Measurements from ENCODE around the gene DDIT4.
A peak's percentile ranks its signal among the peaks of the same experiment; 100 is the strongest.
"Not testable (repeated sequence)": the region's sequence is repeated elsewhere in the genome, so short reads cannot be mapped to it uniquely, and the experiment has no call there.

The DDIT4 gene

DNA sequence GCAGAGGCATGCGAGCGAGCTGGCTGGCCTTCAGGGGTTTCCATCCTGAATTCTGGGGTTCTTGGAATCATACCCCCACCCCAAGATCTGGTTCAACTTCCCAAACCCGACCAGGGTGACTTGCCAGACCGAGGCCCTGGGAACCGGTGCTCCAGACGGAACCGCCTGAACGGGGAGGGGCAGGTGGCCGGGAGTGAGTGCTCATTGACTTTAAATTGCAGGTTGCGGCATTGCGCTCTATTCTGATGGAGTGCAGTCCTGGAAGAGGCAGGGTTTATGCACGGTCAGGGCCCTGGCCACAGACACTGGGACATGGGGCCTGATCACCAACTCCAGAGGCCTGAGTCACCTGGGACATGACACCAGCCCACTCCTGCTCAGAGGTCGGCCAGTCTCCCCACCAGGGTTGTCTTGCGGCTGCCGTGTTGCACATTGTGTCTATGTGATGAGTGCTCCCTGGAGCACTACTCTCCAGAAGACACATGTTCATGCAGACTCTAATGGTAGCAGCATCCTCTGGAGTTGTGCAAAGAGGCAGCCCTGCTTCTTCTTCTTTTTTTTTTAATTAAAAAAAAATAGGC is 5.8 kb upstream of the DDIT4 start:
- DNase-seq: no peak

DNA sequence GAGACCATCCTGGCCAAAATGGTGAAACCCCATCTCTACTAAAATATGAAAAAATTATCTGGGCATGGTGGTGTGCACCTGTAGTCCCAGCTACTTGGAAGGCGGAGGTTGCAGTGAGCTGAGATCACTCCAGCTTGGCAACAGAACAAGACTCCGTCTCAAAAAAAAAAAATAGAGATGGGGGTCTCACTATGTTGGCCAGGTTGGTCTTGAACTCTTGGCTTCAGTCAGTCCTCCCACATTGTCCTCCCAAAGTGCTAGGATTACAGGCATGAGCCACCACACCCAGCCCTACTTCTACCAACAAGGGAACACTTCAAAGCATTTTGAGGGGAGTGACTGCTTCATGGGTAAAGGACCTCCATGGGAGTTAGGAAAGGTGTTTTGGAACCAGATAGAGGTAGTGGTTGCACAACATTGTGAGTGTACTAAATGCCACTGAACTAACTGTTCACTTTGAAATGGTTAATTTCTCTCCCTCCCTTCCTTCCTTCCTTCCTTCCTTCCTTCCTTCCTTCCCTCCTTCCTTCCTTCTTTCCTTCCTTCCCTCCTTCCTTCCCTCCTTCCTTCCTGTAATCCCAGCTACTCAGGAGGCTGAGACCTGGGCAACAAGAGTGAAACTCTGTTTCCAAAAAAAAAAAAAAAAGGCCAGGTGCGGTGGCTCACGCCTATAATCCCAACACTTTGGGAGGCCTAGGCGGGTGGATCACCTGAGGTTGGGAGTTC is 5.1 kb upstream of the DDIT4 start:
- not testable (repeated sequence) for DNase-seq

DNA sequence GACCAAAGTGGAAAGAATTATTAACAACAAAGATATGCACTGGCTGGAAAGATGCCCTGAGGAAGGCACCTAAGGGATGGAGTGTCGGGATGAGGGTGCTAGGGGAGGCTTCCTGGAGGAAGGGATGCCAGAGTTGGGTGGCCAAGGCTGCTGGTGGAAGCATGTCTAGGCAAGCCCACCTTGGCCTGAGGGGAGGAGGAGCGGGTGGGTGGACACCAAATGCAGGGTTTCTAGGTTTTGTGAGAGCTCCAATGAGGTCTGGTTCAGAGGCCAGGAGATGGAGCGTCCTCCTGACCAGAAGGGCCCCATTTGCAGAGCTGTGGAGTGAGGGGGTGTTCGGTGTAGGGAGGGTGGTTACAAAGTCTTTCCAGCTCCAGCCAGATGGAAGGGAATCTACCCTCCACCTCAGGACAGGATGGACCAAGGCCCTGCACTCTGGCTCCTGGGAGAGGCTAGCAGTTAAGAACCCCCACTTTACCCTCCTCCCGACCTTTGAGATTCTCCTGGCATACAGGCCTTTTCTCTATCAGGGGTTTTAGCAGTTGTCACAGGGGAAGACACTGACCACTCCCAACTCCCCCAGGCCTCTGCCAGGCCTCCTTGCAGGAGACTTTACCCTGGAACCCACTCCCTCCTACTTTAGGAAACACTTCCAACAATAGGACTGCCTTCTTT is 3.0 kb upstream of the DDIT4 start:
- no peak for DNase-seq

DNA sequence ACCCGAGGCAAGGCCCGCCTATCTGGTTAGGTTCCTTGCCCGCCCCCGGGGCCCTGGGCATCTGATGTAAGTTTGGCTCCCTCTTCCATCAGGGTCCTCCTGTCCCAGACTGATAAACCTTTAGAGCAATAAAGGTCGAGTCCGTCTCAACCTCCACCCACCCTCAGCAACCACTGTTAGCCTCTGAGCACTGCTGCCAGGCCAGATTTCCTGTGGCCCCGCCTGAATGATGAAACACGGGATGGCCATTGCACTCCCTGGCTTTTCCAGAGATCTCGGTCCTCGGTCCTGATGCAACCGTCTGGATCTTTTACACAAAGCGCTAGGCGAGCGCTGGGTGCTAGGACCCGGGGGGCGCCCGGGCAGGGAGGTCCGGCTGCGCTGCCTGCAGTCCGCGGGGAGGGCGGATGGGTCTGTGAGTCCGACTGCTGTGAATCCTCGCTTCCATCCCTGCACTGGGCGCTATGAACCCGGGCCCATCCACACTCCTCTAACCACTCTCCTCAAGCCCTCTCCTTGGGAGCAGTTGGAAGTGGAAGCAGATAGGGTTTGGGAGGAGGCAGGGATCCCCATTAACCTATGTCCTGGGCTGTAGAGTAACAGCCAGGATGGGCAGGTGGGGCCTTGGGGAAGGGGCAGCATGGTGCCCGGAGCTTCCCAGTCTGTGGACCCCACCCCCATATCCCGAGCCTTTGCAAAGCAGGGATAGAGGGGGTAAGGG is 875 bp upstream of the DDIT4 start:
- DNase-seq: peak; percentile 96

DNA sequence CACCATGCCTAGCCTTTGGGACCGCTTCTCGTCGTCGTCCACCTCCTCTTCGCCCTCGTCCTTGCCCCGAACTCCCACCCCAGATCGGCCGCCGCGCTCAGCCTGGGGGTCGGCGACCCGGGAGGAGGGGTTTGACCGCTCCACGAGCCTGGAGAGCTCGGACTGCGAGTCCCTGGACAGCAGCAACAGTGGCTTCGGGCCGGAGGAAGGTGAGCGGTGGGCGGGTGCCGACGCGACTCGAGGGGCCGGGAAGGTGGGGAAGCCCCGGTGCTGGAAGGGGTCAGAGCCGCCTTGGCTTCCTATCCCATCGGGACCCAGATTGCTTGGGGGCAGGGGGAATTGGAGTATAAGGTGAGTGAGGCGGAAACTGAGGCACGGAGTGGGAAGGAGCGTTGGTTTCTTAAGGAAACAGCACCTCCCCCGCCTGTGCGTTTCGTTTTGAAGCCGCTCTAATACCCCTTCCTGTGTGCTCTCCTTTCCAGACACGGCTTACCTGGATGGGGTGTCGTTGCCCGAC is 547 bp downstream of the DDIT4 start:
- no peak for DNase-seq

DNA sequence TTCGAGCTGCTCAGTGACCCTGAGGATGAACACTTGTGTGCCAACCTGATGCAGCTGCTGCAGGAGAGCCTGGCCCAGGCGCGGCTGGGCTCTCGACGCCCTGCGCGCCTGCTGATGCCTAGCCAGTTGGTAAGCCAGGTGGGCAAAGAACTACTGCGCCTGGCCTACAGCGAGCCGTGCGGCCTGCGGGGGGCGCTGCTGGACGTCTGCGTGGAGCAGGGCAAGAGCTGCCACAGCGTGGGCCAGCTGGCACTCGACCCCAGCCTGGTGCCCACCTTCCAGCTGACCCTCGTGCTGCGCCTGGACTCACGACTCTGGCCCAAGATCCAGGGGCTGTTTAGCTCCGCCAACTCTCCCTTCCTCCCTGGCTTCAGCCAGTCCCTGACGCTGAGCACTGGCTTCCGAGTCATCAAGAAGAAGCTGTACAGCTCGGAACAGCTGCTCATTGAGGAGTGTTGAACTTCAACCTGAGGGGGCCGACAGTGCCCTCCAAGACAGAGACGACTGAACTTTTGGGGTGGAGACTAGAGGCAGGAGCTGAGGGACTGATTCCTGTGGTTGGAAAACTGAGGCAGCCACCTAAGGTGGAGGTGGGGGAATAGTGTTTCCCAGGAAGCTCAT is 1.1 kb downstream of the DDIT4 start:
- DNase-seq: peak; percentile 64

DNA sequence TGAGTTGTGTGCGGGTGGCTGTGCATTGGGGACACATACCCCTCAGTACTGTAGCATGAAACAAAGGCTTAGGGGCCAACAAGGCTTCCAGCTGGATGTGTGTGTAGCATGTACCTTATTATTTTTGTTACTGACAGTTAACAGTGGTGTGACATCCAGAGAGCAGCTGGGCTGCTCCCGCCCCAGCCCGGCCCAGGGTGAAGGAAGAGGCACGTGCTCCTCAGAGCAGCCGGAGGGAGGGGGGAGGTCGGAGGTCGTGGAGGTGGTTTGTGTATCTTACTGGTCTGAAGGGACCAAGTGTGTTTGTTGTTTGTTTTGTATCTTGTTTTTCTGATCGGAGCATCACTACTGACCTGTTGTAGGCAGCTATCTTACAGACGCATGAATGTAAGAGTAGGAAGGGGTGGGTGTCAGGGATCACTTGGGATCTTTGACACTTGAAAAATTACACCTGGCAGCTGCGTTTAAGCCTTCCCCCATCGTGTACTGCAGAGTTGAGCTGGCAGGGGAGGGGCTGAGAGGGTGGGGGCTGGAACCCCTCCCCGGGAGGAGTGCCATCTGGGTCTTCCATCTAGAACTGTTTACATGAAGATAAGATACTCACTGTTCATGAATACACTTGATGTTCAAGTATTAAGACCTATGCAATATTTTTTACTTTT is 1.8 kb downstream of the DDIT4 start:
- no peak for DNase-seq

DNA sequence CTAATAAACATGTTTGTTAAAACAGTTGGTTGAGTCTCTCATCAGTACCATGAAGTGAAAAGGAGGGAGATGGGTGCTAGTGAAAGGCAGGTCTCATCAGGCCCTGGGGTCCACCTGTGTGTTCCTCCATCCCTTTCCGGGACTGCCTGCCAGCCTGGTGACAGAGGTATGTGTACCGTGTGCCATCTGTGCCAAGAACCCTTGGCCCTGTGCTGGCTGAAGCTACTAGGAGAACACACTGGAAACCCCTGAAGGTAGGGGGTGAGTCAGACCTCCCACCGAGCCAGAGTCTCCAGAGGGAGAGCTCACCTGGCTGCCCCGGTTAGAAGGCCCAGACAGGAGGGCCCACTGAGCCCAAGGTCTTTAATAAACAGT is 2.3 kb downstream of the DDIT4 start:
- DNase-seq: peak; percentile 52

DNA sequence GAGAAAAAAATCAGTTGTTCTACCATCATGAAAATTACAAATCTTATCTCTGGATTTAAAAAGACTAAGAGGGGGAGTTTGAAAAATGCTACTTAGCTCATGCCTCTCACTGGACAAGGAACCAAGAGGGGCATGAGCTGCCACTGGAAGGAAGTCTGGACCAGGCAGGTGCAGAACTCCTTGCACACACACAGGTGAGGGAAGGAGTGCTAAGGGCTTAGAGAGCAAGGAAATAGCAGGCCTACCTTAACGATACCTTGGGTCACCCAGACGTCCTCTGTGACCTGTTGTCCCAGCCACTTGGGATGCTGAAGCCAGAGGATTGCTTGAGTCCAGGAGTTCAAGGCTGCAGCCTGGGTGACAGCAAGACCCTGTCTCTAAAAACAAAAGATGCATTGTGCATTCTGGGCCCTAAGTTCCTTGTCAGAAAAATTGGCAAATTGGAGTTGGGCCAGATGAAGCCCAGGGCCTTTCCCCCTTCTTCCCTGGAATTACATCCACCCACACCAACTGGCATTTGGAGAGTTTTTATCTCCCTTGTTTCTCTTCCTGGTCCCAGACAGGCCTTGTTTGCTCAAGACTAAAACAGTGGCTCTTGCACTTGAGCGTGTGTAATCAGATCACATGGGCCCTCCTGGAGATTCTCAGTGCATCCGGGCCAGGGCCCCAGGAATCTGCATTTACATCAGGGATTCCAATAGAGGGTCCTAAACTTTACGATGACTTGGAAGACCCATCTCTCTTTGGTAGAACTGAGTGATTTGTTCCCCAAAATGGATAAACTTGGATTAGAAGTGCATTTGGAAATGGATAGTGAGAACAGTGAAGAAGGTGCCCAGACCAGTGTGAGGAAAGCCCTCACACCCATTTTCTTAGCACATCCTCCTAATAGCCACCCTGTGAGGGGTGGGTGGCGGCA is 3.0 kb downstream of the DDIT4 start:
- peak; percentile 69 for DNase-seq

DNA sequence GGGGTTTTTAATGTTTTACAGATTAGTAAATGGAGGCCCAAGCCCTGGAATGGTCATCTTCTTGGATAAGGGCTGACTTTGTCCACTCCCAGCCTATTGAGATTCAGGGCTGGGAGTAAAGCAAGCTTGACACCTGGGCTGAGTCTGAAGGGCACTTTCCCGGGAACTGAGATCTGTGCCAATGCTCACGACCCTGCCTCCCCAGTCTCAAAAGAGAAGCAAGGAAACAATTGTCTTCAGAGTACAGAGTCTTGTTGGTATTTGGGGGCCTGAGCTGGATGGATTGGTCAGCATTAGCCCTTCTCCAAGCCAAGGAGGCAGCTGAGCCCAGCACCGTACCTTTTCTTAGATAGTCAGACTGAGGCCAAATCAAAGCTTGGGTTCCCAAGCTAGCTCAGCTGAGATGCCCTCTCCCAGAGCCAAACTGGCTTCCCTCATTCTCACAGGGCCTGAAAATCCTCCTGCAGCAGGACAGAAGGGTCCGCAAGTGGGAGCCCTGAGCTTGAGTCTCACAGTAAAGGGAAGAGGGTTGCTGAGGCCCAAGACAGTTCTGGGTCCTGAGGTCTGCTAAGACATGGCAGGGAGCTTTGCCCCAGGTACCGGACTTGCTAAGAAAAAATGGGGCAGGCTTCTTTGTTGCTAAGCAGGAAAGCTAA is 3.7 kb downstream of the DDIT4 start:
- DNase-seq: no peak

DNA sequence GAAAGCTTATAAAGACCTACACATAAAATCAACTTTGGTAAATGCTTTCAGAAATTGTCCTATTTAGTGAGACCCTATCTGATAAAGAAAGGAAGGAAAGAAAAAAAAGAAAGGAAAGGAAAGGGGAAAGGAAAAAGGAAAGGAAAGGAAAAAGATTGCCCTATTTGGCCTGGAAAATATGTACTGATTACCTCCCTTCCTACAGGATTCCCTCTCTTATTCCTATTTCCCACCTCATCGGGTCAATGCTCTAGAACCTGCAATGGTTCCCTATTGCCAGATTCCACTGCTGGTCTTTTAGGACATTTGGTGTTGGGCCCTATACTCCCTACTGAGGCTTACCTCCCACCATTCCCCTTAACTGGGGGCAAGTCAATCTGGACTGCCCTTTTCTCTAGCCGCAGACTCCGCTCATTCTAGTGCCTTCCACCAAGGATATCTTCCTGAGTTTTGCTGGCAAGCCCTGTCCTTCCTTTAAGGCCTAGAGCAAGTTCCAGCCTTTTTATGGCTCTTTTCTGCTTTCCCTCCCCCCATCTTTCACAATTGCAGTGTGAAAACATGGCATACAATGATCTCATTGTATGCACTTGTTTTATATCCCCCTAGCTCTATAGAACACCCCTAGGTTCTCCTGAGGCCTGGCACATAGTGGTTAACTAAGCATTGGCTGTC is 4.4 kb downstream of the DDIT4 start:
- DNase-seq: no peak

DNA sequence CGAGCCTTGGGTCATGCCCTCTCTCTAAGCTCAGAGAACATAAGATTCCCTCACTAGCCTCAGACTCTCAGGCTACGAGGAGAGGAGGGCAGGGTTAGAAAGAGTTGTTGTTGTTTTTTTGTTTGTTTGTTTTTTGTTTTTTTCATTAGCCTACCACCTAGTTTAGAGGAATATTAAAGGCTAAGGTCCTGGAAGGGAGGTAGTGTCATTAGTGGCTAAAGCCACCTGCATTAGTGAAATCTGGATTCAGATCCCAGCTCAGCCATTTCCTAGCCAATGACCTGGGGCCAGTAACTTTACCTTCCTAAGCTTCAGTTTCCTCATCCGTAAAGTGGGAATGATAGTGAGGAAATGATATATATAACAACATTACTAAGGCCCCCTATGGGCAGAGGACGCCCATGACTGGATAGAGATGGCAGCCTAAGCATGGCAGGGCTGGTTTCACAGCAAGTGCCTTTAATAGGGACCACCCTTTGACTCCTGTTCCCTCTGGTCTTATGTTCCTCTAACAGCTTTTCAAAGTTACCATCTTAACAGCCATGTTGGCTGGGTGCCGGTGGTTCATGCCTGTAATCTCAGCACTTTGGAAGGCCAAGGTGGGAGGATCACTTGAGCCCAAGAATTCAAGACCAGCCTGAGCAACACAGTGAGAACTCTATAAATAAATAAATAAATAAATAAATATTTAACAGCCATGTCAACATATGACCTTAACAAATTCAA is 5.1 kb downstream of the DDIT4 start:
- DNase-seq: no peak

DNA sequence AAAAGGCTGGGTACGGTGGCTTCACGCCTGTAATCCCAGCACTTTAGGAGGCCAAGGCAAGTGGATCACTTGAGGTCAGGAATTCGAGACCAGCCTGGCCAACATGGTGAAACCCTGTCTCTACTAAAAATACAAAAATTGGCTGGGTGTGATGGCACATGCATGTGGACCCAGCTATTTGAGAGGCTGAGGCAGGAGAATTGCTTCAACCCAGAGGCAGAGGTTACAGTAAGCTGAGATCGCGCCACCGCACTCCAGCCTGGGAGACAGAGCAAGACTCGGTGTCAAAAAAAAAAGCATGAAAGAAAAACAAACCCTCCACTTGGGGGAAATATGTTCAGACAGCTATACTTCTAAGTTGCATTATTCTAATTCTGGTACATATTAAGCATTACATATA is 5.9 kb downstream of the DDIT4 start:
- not testable (repeated sequence) for DNase-seq

DNA sequence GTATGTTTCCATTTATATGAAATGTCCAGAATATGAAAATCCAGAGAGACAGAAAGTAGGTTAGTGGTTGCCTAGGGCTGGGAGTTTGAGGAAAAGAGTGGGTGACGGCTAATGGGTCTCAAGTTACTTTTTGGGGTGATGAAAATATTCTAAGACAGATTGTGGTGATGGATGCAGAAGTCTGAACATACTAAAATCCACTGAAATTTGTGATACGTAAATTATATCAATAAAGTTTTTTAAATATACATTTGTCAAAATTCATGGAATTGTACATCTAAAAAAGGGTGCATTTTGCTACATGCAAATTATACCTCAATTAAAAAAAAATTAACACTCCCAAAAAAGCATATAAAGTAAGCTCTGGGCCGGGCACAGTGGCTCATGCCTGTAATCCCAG is 9.4 kb downstream of the DDIT4 start:
- no peak for DNase-seq

DNA sequence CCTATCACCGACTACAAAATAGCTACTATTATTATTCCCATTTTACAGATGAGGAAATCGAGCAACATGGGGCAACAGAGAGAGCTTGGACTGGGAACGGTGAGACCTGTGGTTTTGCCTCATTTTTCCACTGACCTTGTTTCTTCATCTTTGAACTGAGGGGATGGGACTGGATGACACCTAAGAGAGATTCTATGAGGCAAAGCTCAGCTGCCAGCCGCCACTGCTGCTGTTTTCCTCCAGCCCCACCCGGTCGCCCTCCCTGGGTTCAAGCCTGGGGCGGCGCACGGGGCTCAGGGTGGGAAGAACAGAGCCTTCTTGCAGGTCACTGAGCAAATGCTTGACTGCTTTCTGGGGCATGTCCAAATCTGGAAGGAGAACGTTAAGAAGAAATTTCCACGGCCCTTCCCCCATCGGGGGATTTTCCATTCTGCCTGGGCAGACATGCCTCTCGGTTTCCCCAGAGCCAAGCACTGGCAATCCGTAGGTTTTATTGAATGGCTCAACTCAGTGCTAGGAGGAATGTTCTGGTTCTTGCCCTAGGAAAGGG is 12.3 kb downstream of the DDIT4 start:
- DNase-seq: no peak

DNA sequence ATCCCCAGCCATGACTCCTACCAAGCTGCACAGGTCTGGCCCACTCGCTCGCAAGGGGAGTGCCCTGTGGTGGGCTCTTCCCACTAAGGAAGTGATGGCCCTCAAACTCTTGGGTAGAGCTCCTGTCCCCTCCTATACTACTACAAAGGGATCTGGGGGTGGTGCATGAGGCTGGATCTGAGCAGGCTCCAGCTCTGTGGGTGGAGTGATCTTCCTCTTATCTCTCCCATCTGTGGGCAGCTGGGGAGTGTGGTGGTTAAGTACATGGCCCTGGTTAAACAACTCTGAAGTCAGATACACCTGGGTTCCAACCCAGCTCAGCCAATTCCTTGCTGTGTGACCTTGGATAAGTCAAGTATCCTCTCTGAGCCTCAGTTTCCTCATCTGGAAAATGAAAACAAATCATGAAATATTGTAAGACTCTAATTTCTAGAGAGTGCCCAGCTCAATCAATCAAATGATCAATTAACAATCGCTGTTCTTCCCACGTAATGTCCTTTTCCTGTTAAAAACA is 17.4 kb downstream of the DDIT4 start:
- DNase-seq: peak; percentile 92

DNA sequence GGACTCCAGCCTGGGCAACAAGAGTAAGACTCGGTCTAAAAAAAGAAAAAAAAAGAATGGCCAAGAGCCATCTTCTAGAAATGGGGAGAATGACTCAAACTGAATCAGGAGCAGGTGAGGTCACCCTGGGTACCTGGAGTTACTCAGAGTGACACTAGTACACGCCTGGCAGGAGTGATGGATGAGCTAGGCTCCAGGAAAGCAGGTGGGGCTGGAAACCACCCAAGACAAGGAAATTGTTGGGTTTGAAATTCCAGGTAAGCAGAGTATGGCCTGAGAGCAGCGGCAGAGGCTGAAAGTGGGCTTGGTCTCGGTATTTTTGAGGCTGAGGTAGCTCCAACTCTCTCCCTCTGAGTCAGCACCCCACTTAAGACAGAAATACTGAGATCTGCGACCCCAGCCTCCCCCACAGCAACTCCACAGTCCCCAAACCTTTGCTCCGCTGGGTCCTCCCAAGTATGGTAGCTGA is 18.5 kb downstream of the DDIT4 start:
- DNase-seq: no peak

DNA sequence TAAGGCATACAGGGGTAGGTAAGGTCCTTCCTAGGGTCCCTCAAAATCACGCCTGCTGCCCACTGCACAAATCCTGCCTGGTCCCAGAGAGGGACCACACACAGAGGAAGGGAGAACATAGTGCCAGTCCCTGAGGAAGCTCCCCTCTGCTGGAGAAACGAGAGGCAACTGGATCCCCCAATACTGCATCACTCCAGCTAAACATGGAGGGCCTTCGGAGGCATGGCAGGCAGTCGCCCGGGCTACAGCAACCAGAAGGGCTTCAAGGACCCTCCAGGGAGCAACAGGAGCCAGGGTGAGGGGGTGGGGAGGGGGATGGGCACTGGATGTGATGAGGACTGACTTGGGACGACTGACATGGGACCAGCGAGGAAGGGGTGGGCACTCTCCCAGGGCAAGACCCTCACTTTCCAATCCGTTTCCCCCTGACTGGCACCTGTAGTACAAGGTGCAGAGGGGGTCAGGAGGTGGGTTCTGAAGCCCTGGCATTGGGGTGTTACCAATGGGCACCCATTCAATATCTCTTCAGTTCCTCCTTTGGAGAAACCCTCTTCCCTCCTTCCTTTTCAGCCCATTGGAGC is 21.7 kb downstream of the DDIT4 start:
- no peak for DNase-seq
